ENCODE results near the gene NTF4. TPM values are rescaled to one million over a fixed set of nuclear protein-coding genes. Genes with fewer than 3 reads are reported as not detected.

The NTF4 gene
- total RNA-seq, 1 experiment from 2014 or later, result 10.2 TPM

DNA sequence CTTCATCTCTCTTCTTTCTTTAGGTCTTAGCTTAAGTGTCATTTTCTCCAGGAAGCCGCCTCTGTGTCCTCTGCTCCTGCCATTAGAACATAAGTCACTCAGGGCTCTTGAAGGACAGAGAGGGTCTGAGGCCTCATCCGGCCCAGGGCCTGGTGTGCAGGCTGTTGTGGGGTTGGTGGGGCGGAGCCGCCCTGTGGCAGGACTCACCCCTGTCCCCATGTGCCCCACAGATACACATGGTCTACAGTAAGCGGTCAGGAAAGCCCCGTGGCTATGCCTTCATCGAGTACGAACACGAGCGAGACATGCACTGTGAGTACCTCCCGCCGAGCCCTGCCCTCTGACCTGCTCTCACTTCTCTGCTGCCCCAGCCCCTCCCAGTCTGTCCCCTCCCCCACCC is 36.5 kb upstream of the NTF4 start:
- CTCF ChIA-PET, result interaction anchor here (2.3 kb wide), 1 partner anchor 98 kb away, joined by 6 read pairs; no protein-coding TSS in a partner anchor
- Mint-ChIP-seq H3K27ac (ENCODE audit: unreplicated experiment) (no peak overlapping the region), H3K4me1 (ENCODE audit: low read depth, unreplicated experiment) (peaks cover 15% of the 10 kb centered on the region), H3K27me3 (ENCODE audit: insufficient read depth, unreplicated experiment) (no peaks in the 10 kb centered on the region), H3K4me3 (ENCODE audit: unreplicated experiment) (no peak overlapping the region), H3K9me3 (ENCODE audit: unreplicated experiment) (no peaks in the 10 kb centered on the region), H3K36me3 (ENCODE audit: insufficient read depth, unreplicated experiment) (peaks cover 91% of the 10 kb centered on the region)
- Histone ChIP-seq H3K27me3 (replicated peaks; ENCODE audit: control insufficient read depth, insufficient read depth, low read length) (no peaks in the 10 kb centered on the region), H3K4me1 (no peaks in the 10 kb centered on the region; the same call in 1 of the 2 replicates), H3K4me3 (ENCODE audit: low read depth, low read length) (no peak overlapping the region), H3K36me3 (ENCODE audit: control insufficient read depth, insufficient read depth, low read length) (peaks cover 8% of the 10 kb centered on the region), H3K9me3 (no peaks in the 10 kb centered on the region)
- intact Hi-C loops (cut with micrococcal nuclease; ENCODE audit: unreplicated experiment), result no loop called here
- POLR2A ChIA-PET, result no interaction called here
- TF ChIP-seq, protein P1, sequence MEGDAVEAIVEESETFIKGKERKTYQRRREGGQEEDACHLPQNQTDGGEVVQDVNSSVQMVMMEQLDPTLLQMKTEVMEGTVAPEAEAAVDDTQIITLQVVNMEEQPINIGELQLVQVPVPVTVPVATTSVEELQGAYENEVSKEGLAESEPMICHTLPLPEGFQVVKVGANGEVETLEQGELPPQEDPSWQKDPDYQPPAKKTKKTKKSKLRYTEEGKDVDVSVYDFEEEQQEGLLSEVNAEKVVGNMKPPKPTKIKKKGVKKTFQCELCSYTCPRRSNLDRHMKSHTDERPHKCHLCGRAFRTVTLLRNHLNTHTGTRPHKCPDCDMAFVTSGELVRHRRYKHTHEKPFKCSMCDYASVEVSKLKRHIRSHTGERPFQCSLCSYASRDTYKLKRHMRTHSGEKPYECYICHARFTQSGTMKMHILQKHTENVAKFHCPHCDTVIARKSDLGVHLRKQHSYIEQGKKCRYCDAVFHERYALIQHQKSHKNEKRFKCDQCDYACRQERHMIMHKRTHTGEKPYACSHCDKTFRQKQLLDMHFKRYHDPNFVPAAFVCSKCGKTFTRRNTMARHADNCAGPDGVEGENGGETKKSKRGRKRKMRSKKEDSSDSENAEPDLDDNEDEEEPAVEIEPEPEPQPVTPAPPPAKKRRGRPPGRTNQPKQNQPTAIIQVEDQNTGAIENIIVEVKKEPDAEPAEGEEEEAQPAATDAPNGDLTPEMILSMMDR (IDR thresholded peaks at IDR 0.05; ENCODE audit: insufficient read depth in 1 of 2, low read depth in 1 of 2, low read length in 1 of 2, severe bottlenecking in 1 of 2, unreplicated experiment in 1 of 2), result no peak
- BruUV-seq (replicated peaks), result no TSS peak
- DNase-seq, result no peak

DNA sequence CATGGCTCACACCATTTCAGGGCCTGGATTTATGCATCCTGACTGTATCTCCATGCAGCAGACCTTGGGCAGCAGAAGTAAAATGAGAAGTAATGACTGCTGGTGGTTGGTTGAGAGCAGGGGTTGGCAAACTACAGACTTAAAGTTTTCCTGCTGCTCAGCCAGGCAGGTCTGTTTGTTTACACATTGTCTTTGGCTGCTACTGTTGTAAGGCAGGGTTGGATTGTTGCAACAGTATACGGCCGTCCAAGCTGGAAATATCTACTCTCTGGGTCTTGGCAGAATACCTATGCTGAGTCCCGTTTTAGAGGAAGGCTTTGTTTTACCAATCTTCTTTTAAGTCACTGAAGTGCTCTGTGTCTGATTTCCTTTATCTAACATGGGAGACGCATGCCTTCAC is 34.2 kb upstream of the NTF4 start:
- POLR2A ChIA-PET, result no interaction called here
- no peaks in the 10 kb centered on the region for H3K27me3 ChIP-seq (replicated peaks; ENCODE audit: control insufficient read depth, insufficient read depth, low read length)
- TF ChIP-seq, protein P1 (IDR thresholded peaks at IDR 0.05; ENCODE audit: insufficient read depth in 1 of 2, low read depth in 1 of 2, low read length in 1 of 2, severe bottlenecking in 1 of 2, unreplicated experiment in 1 of 2), result no peak
- no peaks in the 10 kb centered on the region; the same call in 1 of the 2 replicates for H3K4me1 ChIP-seq
- Mint-ChIP-seq H3K4me3 (ENCODE audit: unreplicated experiment) (no peak overlapping the region), H3K27ac (ENCODE audit: unreplicated experiment) (peak overlapping the region; percentile 39), H3K4me1 (ENCODE audit: low read depth, unreplicated experiment) (peaks cover 15% of the 10 kb centered on the region), H3K27me3 (ENCODE audit: insufficient read depth, unreplicated experiment) (no peaks in the 10 kb centered on the region), H3K36me3 (ENCODE audit: insufficient read depth, unreplicated experiment) (peaks cover 92% of the 10 kb centered on the region), H3K9me3 (ENCODE audit: unreplicated experiment) (no peaks in the 10 kb centered on the region)
- intact Hi-C loops (cut with micrococcal nuclease; ENCODE audit: unreplicated experiment), result loop anchor here (1.0 to 5.0 kb wide), 2 partner anchors 8 to 49 kb away; no protein-coding TSS in a partner anchor
- no TSS peak for BruUV-seq (replicated peaks)
- no peak for DNase-seq
- H3K4me3 ChIP-seq (ENCODE audit: low read depth, low read length), result no peak overlapping the region
- CTCF ChIA-PET, result interaction anchor here (2.0 to 2.3 kb wide), 4 partner anchors 8 to 100 kb away, joined by 6 to 96 read pairs (median 36); partner anchors contain the start of gene LIN7B
- H3K9me3 ChIP-seq, result no peaks in the 10 kb centered on the region
- peaks cover 7% of the 10 kb centered on the region for H3K36me3 ChIP-seq (ENCODE audit: control insufficient read depth, insufficient read depth, low read length)

DNA sequence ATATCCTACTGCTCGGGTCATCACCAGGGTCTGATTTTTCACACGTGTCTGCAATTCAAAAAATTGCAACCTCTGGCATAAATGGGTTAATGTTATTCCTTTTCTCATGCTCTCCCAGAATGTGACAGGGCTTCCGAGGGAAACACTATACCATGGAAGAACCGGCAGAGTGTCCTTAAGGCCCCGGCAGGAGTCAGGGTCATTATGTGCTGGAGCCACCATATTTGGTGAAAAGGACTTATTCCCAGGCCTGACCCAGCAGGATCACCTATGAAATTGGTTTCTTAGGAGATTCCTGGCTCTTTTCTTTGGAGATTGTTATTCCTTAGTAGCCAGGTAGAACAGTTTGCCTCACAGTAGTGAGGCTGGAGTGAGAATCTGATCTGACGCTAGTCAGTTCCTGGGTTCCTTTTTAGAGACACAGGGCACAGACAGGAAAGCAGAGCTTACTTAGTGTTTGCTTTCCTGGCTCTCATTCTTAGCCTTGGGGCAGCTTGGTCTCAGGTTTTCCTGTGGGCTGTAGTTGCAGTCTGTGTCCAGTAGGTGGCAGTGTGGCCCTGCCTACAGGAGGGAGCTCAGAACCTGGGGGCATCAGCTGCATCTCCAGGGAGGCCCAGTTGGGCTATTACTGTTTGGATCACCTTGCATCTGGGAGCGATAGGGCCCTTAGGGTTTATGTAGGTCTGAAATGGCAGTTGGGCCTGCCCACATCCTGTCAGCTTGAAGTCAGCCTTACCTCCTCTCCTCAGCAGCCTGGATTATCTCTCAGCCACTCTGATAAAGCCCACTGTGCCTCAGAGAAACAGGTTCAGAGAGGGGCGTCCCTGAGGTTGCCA is 33.1 kb upstream of the NTF4 start:
- no peak overlapping the region for H3K4me3 ChIP-seq (ENCODE audit: low read depth, low read length)
- TF ChIP-seq, protein P1 (IDR thresholded peaks at IDR 0.05; ENCODE audit: insufficient read depth in 1 of 2, low read depth in 1 of 2, low read length in 1 of 2, severe bottlenecking in 1 of 2, unreplicated experiment in 1 of 2), result peak; percentile 98 to 99
- H3K27me3 Mint-ChIP-seq (ENCODE audit: insufficient read depth, unreplicated experiment), result no peaks in the 10 kb centered on the region
- no TSS peak for BruUV-seq (replicated peaks)
- H3K36me3 Mint-ChIP-seq (ENCODE audit: insufficient read depth, unreplicated experiment), result peaks cover 92% of the 10 kb centered on the region
- CTCF ChIA-PET, result interaction anchor here (0.5 to 2.2 kb wide), 47 partner anchors 9 to 444 kb away, joined by 3 to 96 read pairs (median 5); partner anchors contain the start of genes ALDH16A1, CGB7, GYS1 and LIN7B
- H3K4me1 Mint-ChIP-seq (ENCODE audit: low read depth, unreplicated experiment), result peaks cover 15% of the 10 kb centered on the region
- H3K4me3 Mint-ChIP-seq (ENCODE audit: unreplicated experiment), result no peak overlapping the region
- no peaks in the 10 kb centered on the region for H3K9me3 Mint-ChIP-seq (ENCODE audit: unreplicated experiment)
- H3K9me3 ChIP-seq, result no peaks in the 10 kb centered on the region
- H3K36me3 ChIP-seq (ENCODE audit: control insufficient read depth, insufficient read depth, low read length), result peaks cover 7% of the 10 kb centered on the region
- POLR2A ChIA-PET, result interaction anchor here (0.8 to 1.1 kb wide), 5 partner anchors 16 to 101 kb away, joined by 3 to 5 read pairs (median 3); partner anchors contain the start of genes LIN7B and NTF4
- no peak overlapping the region for H3K27ac Mint-ChIP-seq (ENCODE audit: unreplicated experiment)
- intact Hi-C loops (cut with micrococcal nuclease; ENCODE audit: unreplicated experiment), result loop anchor here (1.0 to 5.0 kb wide), 4 partner anchors 9 to 102 kb away; partner anchors contain the start of gene SNRNP70
- H3K27me3 ChIP-seq (replicated peaks; ENCODE audit: control insufficient read depth, insufficient read depth, low read length), result no peaks in the 10 kb centered on the region
- H3K4me1 ChIP-seq, result no peaks in the 10 kb centered on the region; the same call in 1 of the 2 replicates
- peak; percentile 83 to 88 for DNase-seq

All from Caco-2 (cell line).